GM19455 (cell line): Measurements from ENCODE around the gene ZNG1C.
"Not testable (repeated sequence)": the region's sequence is repeated elsewhere in the genome, so short reads cannot be mapped to it uniquely, and the experiment has no call there.

Experiments used
- ATAC-seq: cut with Tn5 transposase; IDR thresholded peaks from one replicate; pipeline ENCODE4 v1.9.1; 2021; ENCODE audit not compliant: unreplicated experiment

Gene ZNG1C

DNA sequence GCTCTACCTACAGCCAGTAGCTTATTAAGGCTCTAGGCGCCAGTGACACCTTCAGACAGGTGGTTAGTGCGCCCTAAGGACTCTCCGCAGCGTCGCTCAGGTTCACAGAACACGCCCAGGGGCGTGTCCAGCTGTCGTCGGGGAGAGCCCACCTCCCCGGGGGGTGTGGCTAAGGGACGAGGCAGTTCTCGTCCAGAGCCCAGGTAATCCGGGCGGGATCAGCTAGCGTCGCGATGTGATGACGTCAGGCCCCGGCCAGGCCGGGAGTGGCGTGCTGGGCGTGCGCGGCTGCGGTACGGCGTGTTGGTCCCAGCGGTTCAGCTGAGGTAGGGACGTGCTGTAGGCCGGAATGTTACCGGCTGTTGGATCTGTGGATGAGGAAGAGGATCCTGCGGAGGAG is at the start of gene ZNG1C:
Gene ZNG1C, plus strand, starts transcription at position 301 of the 400 bp plus-strand sequence. Its CDS starts 49 bp downstream, at position 350.
- not testable (repeated sequence) for ATAC-seq

- not testable (repeated sequence) for ATAC-seq
Measured at GRCh38 chr9:68242437-68242836, 654 bp downstream of the ZNG1C start.

GRCh38 chr9:68281041-68281440 is 39.3 kb downstream of the ZNG1C start:
- not testable (repeated sequence) for ATAC-seq

GRCh38 chr9:68302567-68302966 is 60.8 kb downstream of the ZNG1C start, which contains the start of gene FOXD4L3:
TSS of gene FOXD4L3 (plus strand) at chr9:68302867. CDS start at chr9:68302952, 85 bp downstream.
- not testable (repeated sequence) for ATAC-seq

GRCh38 chr9:68303771-68304170 is 62.0 kb downstream of the ZNG1C start:
- ATAC-seq = not testable (repeated sequence)

GRCh38 chr9:68304212-68304611 is 62.4 kb downstream of the ZNG1C start:
- not testable (repeated sequence) for ATAC-seq

- ATAC-seq = not testable (repeated sequence)
Measured at GRCh38 chr9:68304777-68305176, 63.0 kb downstream of the ZNG1C start.

DNA sequence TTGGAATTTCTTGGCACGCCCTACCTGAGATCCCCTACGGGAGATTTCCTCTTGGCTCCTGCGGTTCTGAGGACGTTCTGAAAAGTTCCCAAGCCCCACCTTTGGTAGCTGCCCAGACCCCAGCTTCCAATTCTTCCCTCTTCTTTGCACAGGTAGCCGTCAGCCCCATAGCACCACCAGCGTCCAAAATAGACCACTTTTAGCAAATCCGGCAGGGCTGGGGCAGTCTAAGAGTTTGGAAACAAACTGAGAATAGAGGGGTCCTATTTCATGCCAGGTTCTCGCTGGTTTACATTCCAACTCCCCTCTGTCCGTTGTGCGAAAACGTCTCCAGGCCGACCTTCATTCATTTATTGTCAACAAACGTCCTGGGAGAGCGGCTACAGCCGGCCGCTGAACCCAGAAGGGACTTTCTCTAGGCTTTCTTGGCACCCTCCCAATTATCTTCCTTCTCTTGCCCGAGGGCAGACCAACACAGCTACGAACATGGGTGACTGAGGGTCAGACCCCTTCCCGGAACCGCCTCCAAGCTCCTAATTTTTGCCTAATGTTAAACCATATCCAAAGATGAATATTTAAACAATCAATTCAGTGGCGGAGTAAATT is 64.0 kb downstream of the ZNG1C start:
- ATAC-seq = not testable (repeated sequence)

- not testable (repeated sequence) for ATAC-seq
Measured at GRCh38 chr9:68306391-68306964, 64.7 kb downstream of the ZNG1C start.

DNA sequence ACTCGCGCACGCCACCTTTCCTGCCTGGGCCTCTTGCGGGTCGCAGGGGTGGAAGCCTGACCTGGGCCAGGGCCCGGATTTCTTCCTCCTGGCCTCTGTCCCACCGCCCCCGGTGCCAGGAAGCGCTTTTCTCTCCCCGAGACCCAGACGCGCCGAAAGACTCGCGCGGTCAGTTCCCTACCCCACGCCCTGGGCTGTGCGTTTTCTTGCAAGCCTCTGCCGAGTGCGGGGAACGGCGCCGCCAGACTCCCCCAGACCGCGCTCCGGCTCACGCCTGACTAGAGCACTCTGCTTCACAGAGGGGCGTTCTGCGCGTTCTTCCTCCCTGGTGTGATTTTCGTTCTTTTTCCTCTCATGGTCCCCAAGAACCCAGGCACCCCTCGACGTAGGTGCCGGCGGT is 65.3 kb downstream of the ZNG1C start:
- not testable (repeated sequence) for ATAC-seq

DNA sequence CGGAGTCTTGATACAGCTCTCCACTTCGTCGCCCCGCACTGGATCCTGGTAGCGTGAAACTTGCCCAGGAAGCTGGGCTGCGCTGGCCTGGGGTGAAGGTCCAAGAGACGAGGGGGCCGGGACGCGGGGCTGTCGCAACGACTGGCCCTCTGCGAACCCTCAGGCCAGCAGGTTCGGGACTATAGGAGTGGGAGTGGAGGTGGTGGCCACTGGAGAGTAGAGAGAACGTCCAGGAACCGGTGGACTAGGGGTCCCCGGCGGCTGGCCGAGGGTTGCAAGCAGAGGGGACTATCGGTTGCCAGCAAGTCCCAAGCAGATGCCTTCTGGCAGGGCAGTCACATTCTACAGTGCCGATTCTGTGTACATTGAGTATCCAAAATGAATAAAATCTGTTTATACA is 65.9 kb downstream of the ZNG1C start:
- not testable (repeated sequence) for ATAC-seq

DNA sequence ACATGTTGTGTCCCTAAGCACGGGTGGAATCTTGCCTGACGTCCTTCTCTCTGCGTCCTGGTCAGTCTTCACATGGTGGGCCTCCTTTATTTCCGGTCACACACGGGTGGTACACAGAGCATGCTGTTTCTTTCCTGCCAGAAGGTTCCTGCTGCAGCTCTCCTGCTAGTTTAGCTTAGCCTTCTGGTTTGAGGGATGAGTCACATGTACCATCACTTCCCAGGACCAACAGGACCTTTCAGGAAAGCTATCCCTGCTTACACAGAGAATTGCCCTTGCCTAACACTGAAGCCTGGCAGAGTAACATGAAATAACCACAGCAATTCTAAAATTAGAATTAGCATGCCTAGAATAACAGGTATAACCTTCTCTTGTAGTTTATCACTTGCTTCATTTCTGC is 69.4 kb downstream of the ZNG1C start:
- ATAC-seq = not testable (repeated sequence)

- not testable (repeated sequence) for ATAC-seq
Measured at GRCh38 chr9:68318209-68318608, 76.4 kb downstream of the ZNG1C start.

GRCh38 chr9:68323749-68324148 is 82.0 kb downstream of the ZNG1C start:
- ATAC-seq = not testable (repeated sequence)

- not testable (repeated sequence) for ATAC-seq
Measured at GRCh38 chr9:68324518-68324917, 82.7 kb downstream of the ZNG1C start.

DNA sequence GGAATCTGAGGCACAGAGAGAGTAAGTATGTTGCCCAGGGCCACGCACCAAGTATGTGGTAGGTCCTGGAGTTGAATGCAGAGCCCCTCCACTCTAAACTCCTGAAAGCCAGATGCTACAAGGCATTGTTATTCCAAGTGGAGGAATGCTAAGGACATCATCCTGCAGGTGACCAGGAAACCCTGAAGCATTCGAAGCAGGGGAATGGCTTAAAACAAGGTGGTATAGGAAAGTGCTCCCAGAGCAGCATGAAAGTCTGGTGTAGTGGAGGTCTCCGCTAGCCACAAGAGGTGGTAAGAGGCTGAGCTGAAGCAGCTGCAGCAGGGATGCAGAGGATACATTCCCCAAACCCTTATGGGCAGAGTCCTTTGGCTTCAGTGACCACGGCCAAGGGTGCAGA is 87.3 kb downstream of the ZNG1C start:
- ATAC-seq = not testable (repeated sequence)

DNA sequence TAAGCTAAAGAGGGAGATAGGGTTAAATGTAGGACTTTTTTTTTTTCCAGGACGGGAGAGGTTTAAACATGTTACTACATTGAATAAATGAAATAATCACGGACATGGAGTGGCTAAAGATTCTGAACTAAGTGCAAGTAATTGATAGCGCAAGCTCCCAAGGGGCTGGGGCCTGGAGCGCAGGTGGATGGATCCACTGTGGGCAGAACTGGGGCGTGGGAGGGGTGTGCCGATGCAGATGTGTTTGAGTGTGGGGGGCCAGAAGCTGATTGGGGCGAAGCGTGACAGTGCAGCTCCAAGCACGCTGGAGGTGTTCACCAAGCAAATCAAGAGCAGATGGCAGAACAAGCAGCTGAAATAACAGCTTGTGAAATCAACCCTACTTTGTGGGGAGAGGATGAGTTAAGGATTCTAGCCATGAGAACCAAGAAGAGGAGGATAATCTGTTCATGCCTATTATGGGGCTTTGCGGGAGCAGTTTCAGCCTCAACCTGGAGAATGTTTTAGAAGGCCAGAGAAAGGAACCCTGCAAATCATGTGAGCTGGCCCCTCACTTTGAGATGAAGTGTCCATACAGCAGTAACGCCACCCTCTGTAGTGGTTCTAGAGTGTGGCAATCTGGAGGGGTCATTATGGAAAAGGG is 88.9 kb downstream of the ZNG1C start:
- not testable (repeated sequence) for ATAC-seq

DNA sequence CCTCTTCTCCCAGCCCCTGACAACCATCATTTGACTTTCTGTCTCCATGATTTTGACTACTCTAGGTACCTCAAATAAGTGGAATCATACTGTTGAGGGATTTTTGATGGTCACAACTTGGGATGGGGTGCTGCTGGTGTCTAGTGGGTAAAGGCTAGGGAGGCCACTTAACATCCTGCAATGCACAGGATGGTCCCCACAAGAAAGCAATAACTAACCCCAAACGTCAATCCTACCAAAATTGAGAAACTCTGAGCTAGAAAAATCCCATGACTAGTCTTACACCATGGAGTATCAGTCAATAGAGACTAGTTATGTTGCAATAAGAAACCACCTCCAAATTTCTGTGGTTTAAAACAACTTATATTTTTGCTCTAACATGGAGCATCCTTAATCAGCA is 90.3 kb downstream of the ZNG1C start:
- ATAC-seq = not testable (repeated sequence)

DNA sequence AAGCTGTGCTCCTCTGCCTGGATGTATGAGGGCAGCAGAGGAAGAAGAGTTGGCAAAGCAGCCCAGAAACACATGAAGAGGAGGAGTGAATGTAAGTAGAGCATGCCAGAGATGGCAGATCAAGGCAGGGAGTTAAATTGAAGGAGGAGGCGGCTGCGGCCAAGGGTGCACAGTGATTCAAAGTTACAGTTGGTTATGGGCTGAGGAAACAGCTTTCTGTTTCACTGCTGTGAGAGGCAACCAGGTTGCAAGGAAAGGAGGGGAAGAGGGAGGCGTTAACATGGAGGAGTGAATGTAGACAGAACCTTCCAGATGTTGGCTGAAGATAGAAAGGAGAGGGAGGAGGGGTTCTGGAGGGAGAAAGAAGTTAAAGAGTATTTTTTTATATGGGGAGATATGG is 94.2 kb downstream of the ZNG1C start:
- ATAC-seq = not testable (repeated sequence)

- ATAC-seq = not testable (repeated sequence)
Measured at GRCh38 chr9:68336639-68337339, 95.0 kb downstream of the ZNG1C start.

DNA sequence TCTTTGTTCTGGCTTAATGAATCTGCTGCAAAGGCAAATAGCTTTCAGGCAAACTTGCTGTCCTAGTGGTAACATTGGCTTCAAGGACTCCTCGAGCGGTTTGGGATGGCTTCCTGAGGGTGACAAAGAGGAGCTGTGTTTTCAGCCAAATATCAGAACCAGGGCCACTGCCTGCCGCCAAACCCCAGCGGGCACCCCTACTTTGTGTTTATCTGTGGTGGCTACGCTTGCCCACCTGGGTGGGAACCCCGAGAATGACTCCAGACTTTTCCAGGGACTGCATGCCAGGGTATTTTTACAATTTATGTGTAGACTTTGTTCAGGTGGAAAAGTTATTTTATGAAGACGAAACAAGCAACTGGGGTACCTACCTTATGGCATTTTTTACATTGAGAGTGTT is 96.2 kb downstream of the ZNG1C start:
- not testable (repeated sequence) for ATAC-seq
